ENCODE results near the gene PLEKHB2. TPM values are rescaled to one million over a fixed set of nuclear protein-coding genes. Genes with fewer than 3 reads are reported as not detected.

The PLEKHB2 gene
- total and polyA plus RNA-seq, 7 donors: 17.9 to 81.4 (median 28.8) TPM

- no peaks in the 10 kb centered on the region for H3K27me3 ChIP-seq (ENCODE audit: insufficient read depth in 3 of 3, low read length in 2 of 3)
- ATAC-seq (no peak), DNase-seq (no peak)
- intact Hi-C loops (cut with DNase I): loop anchor here in 1 of 2 donors (10.0 kb wide), 1 partner anchor 348 kb away; no protein-coding TSS in a partner anchor
- no peaks in the 10 kb centered on the region for H3K9me3 ChIP-seq
- no peak overlapping the region for H3K4me3 ChIP-seq
- 95 to 98% (median 97%) methylated on average over 5 of the region's 5 CpGs for WGBS, 3 donors
- H3K4me1 ChIP-seq: no peaks in the 10 kb centered on the region
- TF ChIP-seq CTCF (IDR thresholded peaks at IDR 0.05): no peak
- H3K36me3 ChIP-seq (ENCODE audit: insufficient read depth in 1 of 2, low read depth in 1 of 2): peaks cover 0 to 72% of the 10 kb centered on the region in 2 donors
- H3K27ac ChIP-seq: no peak overlapping the region
Measured at GRCh38 chr2:131142849-131143248, 37.7 kb downstream of the PLEKHB2 start.

GRCh38 chr2:131143803-131144202 lies 38.7 kb downstream of the PLEKHB2 start:
- WGBS, 3 donors: 91 to 97% (median 95%) methylated on average over 6 of the region's 6 CpGs
- no peak for TF ChIP-seq CTCF (IDR thresholded peaks at IDR 0.05)
- Histone ChIP-seq H3K36me3 (ENCODE audit: insufficient read depth in 1 of 2, low read depth in 1 of 2) (peaks cover 0 to 81% of the 10 kb centered on the region in 2 donors), H3K27ac (no peak overlapping the region), H3K4me1 (no peaks in the 10 kb centered on the region), H3K27me3 (ENCODE audit: insufficient read depth in 3 of 3, low read length in 2 of 3) (no peaks in the 10 kb centered on the region), H3K9me3 (no peaks in the 10 kb centered on the region), H3K4me3 (no peak overlapping the region)
- ATAC-seq (peak in 1 of 4 donors; percentile 13), DNase-seq (no peak)
- intact Hi-C loops (cut with DNase I): loop anchor here in 1 of 2 donors (10.0 kb wide), 1 partner anchor 349 kb away; no protein-coding TSS in a partner anchor

GRCh38 chr2:131145040-131145439 lies 39.9 kb downstream of the PLEKHB2 start:
- intact Hi-C loops (cut with DNase I): loop anchor here in 1 of 2 donors (10.0 kb wide), 1 partner anchor 350 kb away; no protein-coding TSS in a partner anchor
- ATAC-seq (no peak), DNase-seq (no peak)
- Histone ChIP-seq H3K27ac (no peak overlapping the region), H3K27me3 (ENCODE audit: insufficient read depth in 3 of 3, low read length in 2 of 3) (no peaks in the 10 kb centered on the region), H3K36me3 (ENCODE audit: insufficient read depth in 1 of 2, low read depth in 1 of 2) (peaks cover 0 to 83% of the 10 kb centered on the region in 2 donors), H3K9me3 (no peaks in the 10 kb centered on the region), H3K4me1 (no peaks in the 10 kb centered on the region), H3K4me3 (no peak overlapping the region)
- TF ChIP-seq CTCF (IDR thresholded peaks at IDR 0.05): no peak
- 94 to 100% (median 99%) methylated on average over 2 of the region's 2 CpGs for WGBS, 3 donors

GRCh38 chr2:131146231-131146630 lies 41.1 kb downstream of the PLEKHB2 start:
- Histone ChIP-seq H3K4me3 (no peak overlapping the region), H3K27me3 (ENCODE audit: insufficient read depth in 3 of 3, low read length in 2 of 3) (no peaks in the 10 kb centered on the region), H3K9me3 (no peaks in the 10 kb centered on the region), H3K4me1 (no peaks in the 10 kb centered on the region), H3K36me3 (ENCODE audit: insufficient read depth in 1 of 2, low read depth in 1 of 2) (peaks cover 0 to 85% of the 10 kb centered on the region in 2 donors), H3K27ac (no peak overlapping the region)
- ATAC-seq (no peak), DNase-seq (no peak)
- WGBS, 3 donors: 94% methylated on average over 7 of the region's 7 CpGs
- intact Hi-C loops (cut with DNase I): loop anchor here in 1 of 2 donors (10.0 kb wide), 1 partner anchor 351 kb away; no protein-coding TSS in a partner anchor
- no peak for TF ChIP-seq CTCF (IDR thresholded peaks at IDR 0.05)

GRCh38 chr2:131146749-131147148 lies 41.6 kb downstream of the PLEKHB2 start:
- Histone ChIP-seq H3K27ac (no peak overlapping the region), H3K4me3 (no peak overlapping the region), H3K9me3 (no peaks in the 10 kb centered on the region), H3K36me3 (ENCODE audit: insufficient read depth in 1 of 2, low read depth in 1 of 2) (peaks cover 0 to 81% of the 10 kb centered on the region in 2 donors), H3K27me3 (ENCODE audit: insufficient read depth in 3 of 3, low read length in 2 of 3) (no peaks in the 10 kb centered on the region), H3K4me1 (no peaks in the 10 kb centered on the region)
- intact Hi-C loops (cut with DNase I): loop anchor here in 1 of 2 donors (10.0 kb wide), 1 partner anchor 352 kb away; no protein-coding TSS in a partner anchor
- ATAC-seq: no peak
- no peak for DNase-seq
- no peak for TF ChIP-seq CTCF (IDR thresholded peaks at IDR 0.05)
- 77 to 97% (median 82%) methylated on average over 1 of the region's 1 CpG for WGBS, 3 donors
